ENCODE measurements around the gene TOP3B. TPM values are rescaled to one million over a fixed set of nuclear protein-coding genes. Genes with fewer than 3 reads are reported as not detected.

TOP3B gene
- total RNA-seq, 1 donor from 2014 or later, result 13.1 TPM

- no peak for DNase-seq (ENCODE audit: low spot score)
- intact Hi-C loops (cut with DNase I), result loop anchor here (5.0 kb wide), 1 partner anchor 70 kb away; the partner anchor contains the start of gene MAPK1
These were observed 45.4 kb downstream of the TOP3B start for GRCh38 chr22:21937041-21937820.

GRCh38 chr22:21936151-21936775 lies 46.3 kb downstream of the TOP3B start:
- intact Hi-C loops (cut with DNase I), result loop anchor here (5.0 kb wide), 1 partner anchor 69 kb away; the partner anchor contains the start of gene MAPK1
- DNase-seq (ENCODE audit: low spot score), result peak; percentile 90

- intact Hi-C loops (cut with DNase I), result no loop called here
- DNase-seq (ENCODE audit: low spot score), result no peak
These were observed 48.7 kb downstream of the TOP3B start for GRCh38 chr22:21933910-21934309.

GRCh38 chr22:21933413-21933812 lies 49.2 kb downstream of the TOP3B start:
- no peak for DNase-seq (ENCODE audit: low spot score)
- intact Hi-C loops (cut with DNase I), result no loop called here

GRCh38 chr22:21932347-21932746 lies 50.2 kb downstream of the TOP3B start:
- intact Hi-C loops (cut with DNase I), result no loop called here
- no peak for DNase-seq (ENCODE audit: low spot score)

GRCh38 chr22:21931056-21931455 lies 51.5 kb downstream of the TOP3B start:
- no peak for DNase-seq (ENCODE audit: low spot score)
- intact Hi-C loops (cut with DNase I), result no loop called here

- intact Hi-C loops (cut with DNase I), result no loop called here
- no peak for DNase-seq (ENCODE audit: low spot score)
These were observed 53.3 kb downstream of the TOP3B start for GRCh38 chr22:21929253-21929652.

GRCh38 chr22:21928048-21928447 lies 54.5 kb downstream of the TOP3B start:
- DNase-seq (ENCODE audit: low spot score), result no peak
- intact Hi-C loops (cut with DNase I), result no loop called here

GRCh38 chr22:21927174-21927823 lies 55.3 kb downstream of the TOP3B start:
- intact Hi-C loops (cut with DNase I), result no loop called here
- no peak for DNase-seq (ENCODE audit: low spot score)

GRCh38 chr22:21926728-21927127 lies 55.9 kb downstream of the TOP3B start:
- DNase-seq (ENCODE audit: low spot score), result no peak
- intact Hi-C loops (cut with DNase I), result no loop called here

GRCh38 chr22:21923163-21923561 lies 59.4 kb downstream of the TOP3B start:
- no peak for DNase-seq (ENCODE audit: low spot score)

GRCh38 chr22:21922370-21923162 lies 60.0 kb downstream of the TOP3B start:
- no peak for DNase-seq (ENCODE audit: low spot score)
- intact Hi-C loops (cut with DNase I), result no loop called here

More at GRCh38 chr22:21923163-21923561, 59.4 kb downstream of the TOP3B start:
- intact Hi-C loops (cut with DNase I), result no loop called here

GRCh38 chr22:21921729-21922128 lies 60.9 kb downstream of the TOP3B start:
- DNase-seq (ENCODE audit: low spot score), result no peak
- intact Hi-C loops (cut with DNase I), result no loop called here

GRCh38 chr22:21921184-21921721 lies 61.3 kb downstream of the TOP3B start:
- DNase-seq (ENCODE audit: low spot score), result no peak

GRCh38 chr22:21920341-21921183 lies 62.0 kb downstream of the TOP3B start:
- DNase-seq (ENCODE audit: low spot score), result no peak
- intact Hi-C loops (cut with DNase I), result no loop called here

More at GRCh38 chr22:21921184-21921721, 61.3 kb downstream of the TOP3B start:
- intact Hi-C loops (cut with DNase I), result no loop called here

- DNase-seq (ENCODE audit: low spot score), result no peak
- intact Hi-C loops (cut with DNase I), result loop anchor here (5.0 kb wide), 1 partner anchor 122 kb away; no protein-coding TSS in a partner anchor
These were observed 62.9 kb downstream of the TOP3B start for GRCh38 chr22:21919526-21920307.

- intact Hi-C loops (cut with DNase I), result loop anchor here (5.0 kb wide), 1 partner anchor 121 kb away; no protein-coding TSS in a partner anchor
- no peak for DNase-seq (ENCODE audit: low spot score)
These were observed 64.0 kb downstream of the TOP3B start for GRCh38 chr22:21918466-21919185.
